Heart left ventricle (tissue), 16 donors: Measurements from ENCODE around the gene POLR1C. TPM values are rescaled to one million over a fixed set of nuclear protein-coding genes. Genes with fewer than 3 reads are reported as not detected.

ENCODE experiments used
- ATAC-seq, 4 donors: fragments of 200-7000 bp; cut with Tn5 transposase; one replicate each; pipeline ENCODE4 v1.9.1; 2020 to 2022; ENCODE audit warnings: moderate library complexity in 4 of 4, mild to moderate bottlenecking in 3 of 4, moderate number of reproducible peaks in 1 of 4
- DNase-seq, 5 donors: peaks; one replicate each; pipeline ENCODE4 v3.0.0-alpha.2; 2020
- H3K27ac ChIP-seq, 12 donors: fragments of 200-600 bp; sonication (generic) in 4 of 12; one replicate each; pipeline versions ENCODE4 v1.5.0 to v1.8.0; 2016 to 2022; ENCODE audit warnings: mild to moderate bottlenecking in 2 of 12
- H3K27me3 ChIP-seq, 9 donors: fragments of 200-600 bp; sonication (generic) in 2 of 9; one replicate each; pipeline versions ENCODE4 v1.5.1 to v1.8.0; 2016 to 2022; ENCODE audit warnings: mild to moderate bottlenecking in 3 of 9
- H3K36me3 ChIP-seq, 9 donors: fragments of 200-600 bp; sonication (generic) in 2 of 9; one replicate each; pipeline versions ENCODE4 v1.5.0 to v1.8.0; 2018 to 2022; ENCODE audit warnings: mild to moderate bottlenecking in 2 of 9
- H3K4me1 ChIP-seq, 12 donors: fragments of 200-600 bp; sonication (generic) in 4 of 12; one replicate each; pipeline versions ENCODE4 v1.5.0 to v1.8.0; 2016 to 2022; ENCODE audit warnings: mild to moderate bottlenecking in 3 of 12
- H3K4me3 ChIP-seq, 12 donors: fragments of 200-600 bp; sonication (generic) in 4 of 12; one replicate each; pipeline versions ENCODE4 v1.5.0 to v1.8.0; 2017 to 2022; ENCODE audit warnings: mild to moderate bottlenecking in 9 of 12, moderate library complexity in 4 of 12
- H3K9me3 ChIP-seq, 12 donors: fragments of 200-600 bp; sonication (generic) in 4 of 12; one replicate each; pipeline versions ENCODE4 v1.5.0 to v1.8.0; 2016 to 2022; ENCODE audit warnings: mild to moderate bottlenecking in 1 of 12
- CTCF ChIP-seq, 12 donors: fragments of 200-600 bp; sonication (generic) in 4 of 12; IDR thresholded peaks; one replicate each; pipeline versions ENCODE4 v1.5.0 to v1.8.0; 2018 to 2022; ENCODE audit warnings: antibody characterized with exemption in 12 of 12, mild to moderate bottlenecking in 5 of 12
- POLR2A ChIP-seq, 2 donors: fragments of 450-650 bp; IDR thresholded peaks; one replicate each; pipeline ENCODE4 v1.6.1; 2017; ENCODE audit warnings: antibody characterized with exemption in 2 of 2, mild to moderate bottlenecking in 2 of 2, moderate library complexity in 2 of 2
- WGBS, 4 donors: extraction: QIAGEN DNeasy Blood & Tissue Kit in 2 of 4; methylation state at CpG; one replicate each; pipeline versions ENCODE4 v1.1.5 to v1.1.7; 2013 to 2018; 5-methylcytosine and 5-hydroxymethylcytosine counted together
- intact Hi-C, 10 donors: fragments of 100-400 bp; cut with DNase I; formaldehyde crosslinking; loops; one replicate each; pipeline versions ENCODE4 v1.11.1 to v1.14.2; 2022
- polyA plus RNA-seq, 2 donors: library from polyadenylated mRNA; stranded (reverse); fragments of 200-250 nt; gene quantifications; one replicate each; pipeline ENCODE4 v1.2.3, GENCODE V29; 2013
- total RNA-seq, 9 donors: library from RNA; depleted of rRNA in 2 of 9; stranded (reverse); fragments of >200 nt in 2 of 9; fragmentation: NEBNext Ultra II Directional in 3 of 9; extraction: Animal tissue kit (Norgen Biotek cat#: 25700) in 3 of 9; gene quantifications; one replicate each; pipeline versions ENCODE4 v1.1.0 to v1.2.4, GENCODE V29; 2016 to 2023
- donor health status: ischemic (EF 13 %, LVEDD 7.1; RV severe dilation, severe dysfunction).
- donor health status: healthy with polysubstance abuse.
- donor health status: DM: no; HTN: yes; CAD: no.
- donor health status: DM: no; HTN: no; CAD: no.
- donor health status: ischemic (EF 25% LVEDD 6.9; RV normal size, moderate dysfunction).
- donor health status: ischemic (EF 25% LVEDD 5.7; RV mildly dilated, moderate dysfunction).
- donor health status: healthy.
- donor health status: DM: yes; HTN: yes; CAD: no.
- donor health status: ischemic (EF 35%, LVEDD 5.7; RV mildly dilated, moderate dysfunction).
- donor health status: nonischemic (EF 11% LVEDD 7.7; RV severe dilation, severe dysfunction).
- donor health status: DM: yes; HTN: yes; CAD: no.
- donor health status: PGD.
- donor health status: ischemic (EF 29% LVEDD 5.4; RV normal size, mild dysfunction).
- donor health status: nonischemic (EF 23%, LVEDD 6.1; RV moderate dilation, normal function).

Gene POLR1C
- total and polyA plus RNA-seq, 11 donors, result 9.5 to 52.9 (median 13.5) TPM

DNA sequence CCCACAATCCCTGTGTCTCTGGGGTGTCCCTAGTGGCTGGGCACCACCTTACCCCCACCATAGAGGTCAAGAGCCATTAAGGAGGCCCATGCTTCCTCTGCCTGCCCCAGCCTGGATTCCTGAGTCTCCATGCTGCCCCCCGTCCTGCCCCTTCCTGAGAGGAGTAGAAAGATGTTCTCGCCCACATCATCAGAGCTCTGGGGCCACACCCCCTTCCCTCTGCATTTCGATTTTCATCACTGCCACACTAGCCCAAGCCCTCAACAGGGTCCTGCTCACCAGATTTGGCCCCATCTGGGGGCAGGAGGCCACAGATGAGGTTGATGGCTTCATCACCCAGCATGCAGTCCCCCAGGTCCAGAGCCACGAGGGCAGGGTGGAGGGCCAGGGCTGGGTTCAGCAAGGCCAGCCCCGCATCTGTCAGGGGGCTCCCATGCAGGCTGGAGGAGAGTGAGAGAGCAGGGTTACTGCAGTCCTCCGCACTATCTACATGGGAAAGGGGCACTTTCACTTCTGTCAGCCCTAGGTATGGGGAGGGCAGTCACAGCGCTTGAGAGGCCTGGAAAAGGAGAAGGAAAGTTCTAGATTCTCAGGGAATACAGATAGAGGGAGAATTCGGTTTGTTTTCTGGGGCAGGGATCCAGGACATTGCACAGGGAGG lies 8.3 kb upstream of the POLR1C start:
- no peaks in the 10 kb centered on the region for H3K9me3 ChIP-seq
- H3K4me1 ChIP-seq, result peaks cover 17 to 64% (median 45%) of the 10 kb centered on the region in 12 donors
- peak overlapping the region in 1 of 12 donors; percentile 70 for H3K4me3 ChIP-seq
- H3K27ac ChIP-seq, result no peak overlapping the region
- no peak for DNase-seq
- TF ChIP-seq POLR2A (IDR thresholded peaks at IDR 0.05) (no peak), CTCF (IDR thresholded peaks at IDR 0.05) (no peak)
- intact Hi-C loops, result loop anchor here in 9 of 10 donors (5.0 to 10.0 kb wide), 7 partner anchors 121 to 254 kb away; partner anchors contain the start of gene ZNF318 (in 4 of the 9)
- no peak for ATAC-seq
- peaks cover 3 to 54% (median 47%) of the 10 kb centered on the region in 9 donors for H3K36me3 ChIP-seq
- H3K27me3 ChIP-seq, result peaks cover 0 to 16% (median 0%) of the 10 kb centered on the region in 9 donors
- 62 to 79% (median 74%) methylated on average over 8 of the region's 8 CpGs for WGBS, 4 donors

- H3K36me3 ChIP-seq, result peaks cover 3 to 54% (median 47%) of the 10 kb centered on the region in 9 donors
- no peaks in the 10 kb centered on the region for H3K9me3 ChIP-seq
- DNase-seq (no peak), ATAC-seq (no peak)
- TF ChIP-seq CTCF (IDR thresholded peaks at IDR 0.05) (no peak), POLR2A (IDR thresholded peaks at IDR 0.05) (no peak)
- H3K4me3 ChIP-seq, result peak overlapping the region; percentile 53 to 83 (median 74)
- peaks cover 0 to 16% (median 0%) of the 10 kb centered on the region in 9 donors for H3K27me3 ChIP-seq
- peak overlapping the region in 9 of 12 donors; percentile 15 to 80 (median 71) for H3K27ac ChIP-seq
- 8 to 42% (median 10%) methylated on average over 15 to 69 of the region's 69 CpGs for WGBS, 4 donors
- intact Hi-C loops, result loop anchor here in 9 of 10 donors (5.0 to 10.0 kb wide), 7 partner anchors 122 to 255 kb away; partner anchors contain the start of gene ZNF318 (in 4 of the 9)
- H3K4me1 ChIP-seq, result peaks cover 17 to 70% (median 47%) of the 10 kb centered on the region in 12 donors
Measured at GRCh38 chr6:43509142-43509983, 7.5 kb upstream of the POLR1C start.

DNA sequence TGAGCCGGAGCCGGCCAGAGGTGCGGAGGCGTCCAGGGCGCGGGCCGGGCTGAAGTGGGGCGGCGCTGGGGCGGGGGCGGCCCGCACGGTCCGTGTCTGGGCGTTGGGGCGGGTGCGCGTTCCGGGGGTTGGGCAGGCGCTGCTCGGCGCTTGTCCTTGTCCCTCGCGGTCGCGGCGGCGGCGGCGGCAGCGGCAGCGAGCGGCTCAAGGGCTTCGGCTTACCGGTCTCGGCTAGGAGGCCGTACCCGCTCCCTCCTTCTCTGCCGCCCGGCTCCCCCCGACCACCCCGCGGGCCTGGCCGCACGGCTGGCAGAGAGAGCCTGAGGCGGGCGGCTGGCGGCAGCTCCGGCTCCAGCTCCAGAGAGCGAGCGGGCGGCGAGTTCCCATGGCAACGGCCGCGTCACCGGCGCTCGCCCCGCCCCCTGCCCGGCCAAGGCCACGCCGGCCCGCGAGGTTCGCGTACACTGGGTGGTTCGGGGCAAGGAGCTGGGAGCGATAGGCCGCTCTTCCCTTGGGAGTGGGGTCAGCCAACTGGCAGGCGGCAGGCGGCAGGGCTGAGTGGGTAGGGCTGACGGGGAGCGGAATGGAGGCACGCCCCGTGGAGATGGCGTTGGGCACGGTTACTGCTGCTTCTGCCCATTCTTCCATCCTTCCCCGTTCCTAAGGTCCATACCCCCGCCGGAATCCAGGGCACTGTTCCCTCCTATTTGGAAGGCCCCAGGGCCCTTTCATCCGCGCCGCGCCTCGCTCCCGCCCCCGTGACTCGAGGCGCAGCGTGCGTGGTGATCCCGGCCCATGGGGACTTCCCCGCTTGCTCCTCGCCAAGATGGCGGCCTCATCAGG lies 6.7 kb upstream of the POLR1C start, which contains the start of gene LRRC73:
LRRC73 (minus strand) TSS at position 363 of the 843 bp plus-strand sequence. CDS start 561 bp downstream, outside the sequence.
- no peaks in the 10 kb centered on the region for H3K9me3 ChIP-seq
- H3K36me3 ChIP-seq, result peaks cover 0 to 54% (median 44%) of the 10 kb centered on the region in 9 donors
- DNase-seq (peak; percentile 89 to 96 (median 92)), ATAC-seq (peak; percentile 36 to 80 (median 77))
- 4 to 34% (median 7%) methylated on average over 18 to 96 of the region's 96 CpGs for WGBS, 4 donors
- peak within 1 kb of the TSS; percentile 2 to 80 (median 66) for H3K27ac ChIP-seq
- TF ChIP-seq CTCF (IDR thresholded peaks at IDR 0.05) (no peak), POLR2A (IDR thresholded peaks at IDR 0.05) (peak in 1 of 2 donors; percentile 47)
- intact Hi-C loops, result loop anchor here in 9 of 10 donors (5.0 to 10.0 kb wide), 7 partner anchors 123 to 255 kb away; partner anchors contain the start of gene ZNF318 (in 4 of the 9)
- H3K4me3 ChIP-seq, result peak within 1 kb of the TSS; percentile 53 to 83 (median 74)
- peaks cover 0 to 16% (median 0%) of the 10 kb centered on the region in 9 donors for H3K27me3 ChIP-seq
- peaks cover 17 to 78% (median 56%) of the 10 kb centered on the region in 12 donors for H3K4me1 ChIP-seq
